K562 (cell line): ENCODE data around the gene BBLN. TPM values are rescaled to one million over a fixed set of nuclear protein-coding genes. Genes with fewer than 3 reads are reported as not detected.

Experiments
- ARID4B ChIP-seq: sonication (generic); formaldehyde crosslinking; IDR thresholded peaks from 2 replicates; pipeline ENCODE4 v1.8.0; 2022; ENCODE audit warnings: mild to moderate bottlenecking, missing genetic modification reagents
- ATF4 ChIP-seq: fragments of 450-650 bp; formaldehyde crosslinking; IDR thresholded peaks from 2 replicates; pipeline ENCODE4 v1.4.0; 2022; ENCODE audit warnings: mild to moderate bottlenecking, moderate library complexity
- CEBPG ChIP-seq, 3 experiments: fragments of 200-800 bp in 1 of 3; sonication (Bioruptor generic) in 1 of 3; sonication (generic) in 1 of 3; formaldehyde crosslinking in 1 of 3; IDR thresholded peaks in 2 of 3; conservative IDR thresholded peaks in 1 of 3; 2 replicates each; pipeline versions ENCODE4 v1.6.1 to v1.8.0; 2016 to 2022; ENCODE audit warnings: missing compliant biosample characterization in 2 of 3, missing genetic modification characterization in 2 of 3, mild to moderate bottlenecking in 1 of 3, missing genetic modification reagents in 1 of 3
- MNT ChIP-seq, 2 experiments: fragments of 450-650 bp; conservative IDR thresholded peaks; 2 replicates each; pipeline ENCODE4 v1.6.1; 2017; ENCODE audit warnings: mild to moderate bottlenecking in 2 of 2, moderate library complexity in 2 of 2
- MXI1 ChIP-seq: IDR thresholded peaks from 2 replicates; pipeline ENCODE4 v1.6.1; 2011; ENCODE audit warnings: low read depth, mild to moderate bottlenecking, improper control_type of control experiment, low read length
- NONO ChIP-seq, 2 experiments: fragments of 200-400 bp in 1 of 2; fragments of 450-650 bp in 1 of 2; formaldehyde crosslinking in 1 of 2; IDR thresholded peaks; 2 replicates each; pipeline ENCODE4 v1.6.1; 2017; ENCODE audit warnings: low read depth in 2 of 2, mild to moderate bottlenecking in 2 of 2, moderate library complexity in 2 of 2, low read length in 1 of 2
- POU5F1 ChIP-seq: fragments of 150-350 bp; IDR thresholded peaks from 2 replicates; pipeline ENCODE4 v1.6.1; 2014; ENCODE audit warnings: borderline replicate concordance, low read length, low read depth, mild to moderate bottlenecking; ENCODE audit not compliant: partially characterized antibody
- PTRF ChIP-seq: fragments of 450-650 bp; IDR thresholded peaks from 2 replicates; pipeline ENCODE4 v1.6.1; 2016; ENCODE audit warnings: mild to moderate bottlenecking, missing genetic modification characterization, missing compliant biosample characterization
- SP2 ChIP-seq: IDR thresholded peaks from 2 replicates; pipeline ENCODE4 v1.6.1; 2011; ENCODE audit warnings: mild to moderate bottlenecking, low read depth, low read length, moderate library complexity; ENCODE audit not compliant: poor library complexity, severe bottlenecking; ENCODE audit errors: extremely low read depth
- THRAP3 ChIP-seq: fragments of 450-650 bp; IDR thresholded peaks from 2 replicates; pipeline ENCODE4 v1.6.1; 2016; ENCODE audit warnings: mild to moderate bottlenecking, inconsistent platforms, borderline replicate concordance
- ZFP91 ChIP-seq: sonication (generic); formaldehyde crosslinking; IDR thresholded peaks from 2 replicates; pipeline ENCODE4 v1.8.0; 2022; ENCODE audit warnings: mild to moderate bottlenecking, missing genetic modification reagents
- ZFX ChIP-seq: sonication (generic); formaldehyde crosslinking; IDR thresholded peaks from 2 replicates; pipeline ENCODE4 v1.8.0; 2022; ENCODE audit warnings: mild to moderate bottlenecking, missing genetic modification reagents, moderate library complexity
- ZNF512 ChIP-seq: IDR thresholded peaks from 2 replicates; pipeline ENCODE4 v1.6.1; 2016; ENCODE audit warnings: missing genetic modification characterization, missing compliant biosample characterization
- polyA plus RNA-seq, 8 experiments: library from polyadenylated mRNA; depleted of rRNA in 4 of 8; stranded (reverse) in 5 of 8; unstranded in 3 of 8; fragments of >200 nt; fragmentation: Nextera tagmentation in 2 of 8; fragmentation: Illumina TruSeq in 1 of 8; extraction: Ambion mirVana in 2 of 8; extraction: Trizol in 1 of 8; gene quantifications; 2 replicates each; pipeline versions ENCODE4 v1.2.1 to v1.2.3, GENCODE V29; 2011 to 2014; ENCODE audit warnings: inconsistent platforms in 1 of 8, missing spikeins in 1 of 8
- total RNA-seq, 7 experiments: library from RNA; depleted of rRNA in 6 of 7; stranded (reverse); fragments of >200 nt in 6 of 7; fragmentation: Illumina TruSeq in 2 of 7; extraction: Trizol in 2 of 7; gene quantifications; 2 replicates each; pipeline versions ENCODE4 v1.2.1 to v1.2.3, GENCODE V29; 2011 to 2021; ENCODE audit warnings: low replicate concordance in 1 of 7

Gene BBLN
- total and polyA plus RNA-seq, 9 of the 15 experiments (the other 6 are each of a cell fraction or from before 2014, with no cell fraction given): 4.2 to 331 (median 87.1) TPM

- no peak for TF ChIP-seq PTRF (tag)
- no peak for TF ChIP-seq POU5F1
- TF ChIP-seq MNT (conservative IDR thresholded peaks at IDR 0.05): 0 out of 4 replicates have a peak, but pooled peaks of 1 of the 2 experiments have one; percentile 89
- TF ChIP-seq MXI1: peak; percentile 40; the same call in 1 of the 2 replicates
- no peak for TF ChIP-seq THRAP3
- TF ChIP-seq NONO (IDR thresholded peaks at IDR 0.05; ENCODE audit: low read depth in 2 of 2, low read length in 1 of 2): peak in 1 of 2 experiments; percentile 84; a peak in 2 of 4 replicates
- TF ChIP-seq ATF4 (CRISPR knock-in tag): no peak
- TF ChIP-seq CEBPG (CRISPR knock-in tag; IDR thresholded peaks at IDR 0.05): no peak
- no peak for TF ChIP-seq CEBPG (tag; conservative IDR thresholded peaks at IDR 0.05 in 1 of 2, IDR thresholded peaks at IDR 0.05 in 1 of 2)
- TF ChIP-seq SP2: no peak
- TF ChIP-seq ZFX (CRISPR knock-in tag): peak; percentile 61
- TF ChIP-seq ZFP91 (CRISPR knock-in tag): peak; percentile 99
- peak; percentile 89 for TF ChIP-seq ARID4B (CRISPR knock-in tag)
- no peak for TF ChIP-seq ZNF512
These were observed 32.5 kb upstream of the BBLN start, which contains the start of gene PTGES2 (continued) for GRCh38 chr9:128127568-128127989.
